Measurements from ENCODE around the gene NPAS1. TPM values are rescaled to one million over a fixed set of nuclear protein-coding genes. Genes with fewer than 3 reads are reported as not detected.

NPAS1 gene
- total and polyA plus RNA-seq, 5 donors from 2014 or later: 0.53 to 1.5 TPM; not detected in 3

GRCh38 chr19:47057328-47057727 lies 37.7 kb downstream of the NPAS1 start:
- H3K4me1 Mint-ChIP-seq: no peaks in the 10 kb centered on the region
- no peaks in the 10 kb centered on the region for H3K36me3 Mint-ChIP-seq
- no peak overlapping the region for H3K4me3 ChIP-seq (ENCODE audit: low read depth, low read length)
- no peaks in the 10 kb centered on the region for H3K9me3 Mint-ChIP-seq
- peaks cover 12% of the 10 kb centered on the region for H3K27me3 Mint-ChIP-seq
- H3K4me1 ChIP-seq (ENCODE audit: control insufficient read depth, insufficient read depth, low read length, poor library complexity, severe bottlenecking): no peaks in the 10 kb centered on the region
- ATAC-seq (ENCODE audit: low read depth in 2 of 2): no peak
- no peaks in the 10 kb centered on the region for H3K9me3 ChIP-seq (ENCODE audit: control insufficient read depth in 2 of 2, low read length in 2 of 2)
- H3K4me3 Mint-ChIP-seq: no peak overlapping the region
- DNase-seq: no peak
- no peaks in the 10 kb centered on the region for H3K27me3 ChIP-seq (ENCODE audit: control insufficient read depth, insufficient read depth, low read length)
- H3K27ac ChIP-seq (ENCODE audit: insufficient read depth, low read length, poor library complexity, severe bottlenecking): no peak overlapping the region
- H3K27ac Mint-ChIP-seq: no peak overlapping the region
- no peaks in the 10 kb centered on the region for H3K36me3 ChIP-seq (ENCODE audit: control insufficient read depth, insufficient read depth, low read length)

GRCh38 chr19:47058621-47059022 lies 39.0 kb downstream of the NPAS1 start:
- no peaks in the 10 kb centered on the region for H3K36me3 ChIP-seq (ENCODE audit: control insufficient read depth, insufficient read depth, low read length)
- no peaks in the 10 kb centered on the region for H3K9me3 ChIP-seq (ENCODE audit: control insufficient read depth in 2 of 2, low read length in 2 of 2)
- H3K27ac ChIP-seq (ENCODE audit: insufficient read depth, low read length, poor library complexity, severe bottlenecking): no peak overlapping the region
- Mint-ChIP-seq H3K9me3 (no peaks in the 10 kb centered on the region), H3K27me3 (peaks cover 10% of the 10 kb centered on the region), H3K27ac (no peak overlapping the region), H3K4me3 (no peak overlapping the region), H3K4me1 (peaks cover 0 to 3% (median 0%) of the 10 kb centered on the region in 4 donors), H3K36me3 (no peaks in the 10 kb centered on the region)
- DNase-seq: no peak
- no peaks in the 10 kb centered on the region for H3K27me3 ChIP-seq (ENCODE audit: control insufficient read depth, insufficient read depth, low read length)
- no peak for ATAC-seq (ENCODE audit: low read depth in 2 of 2)
- H3K4me1 ChIP-seq (ENCODE audit: control insufficient read depth, insufficient read depth, low read length, poor library complexity, severe bottlenecking): no peaks in the 10 kb centered on the region
- H3K4me3 ChIP-seq (ENCODE audit: low read depth, low read length): no peak overlapping the region

GRCh38 chr19:47063874-47064273 lies 44.2 kb downstream of the NPAS1 start:
- Mint-ChIP-seq H3K36me3 (peaks cover 8% of the 10 kb centered on the region), H3K4me3 (no peak overlapping the region), H3K9me3 (peaks cover 0 to 1% (median 0%) of the 10 kb centered on the region in 7 donors), H3K27ac (no peak overlapping the region), H3K27me3 (no peaks in the 10 kb centered on the region), H3K4me1 (peaks cover 0 to 3% (median 0%) of the 10 kb centered on the region in 4 donors)
- Histone ChIP-seq H3K4me1 (ENCODE audit: control insufficient read depth, insufficient read depth, low read length, poor library complexity, severe bottlenecking) (no peaks in the 10 kb centered on the region), H3K9me3 (ENCODE audit: control insufficient read depth in 2 of 2, low read length in 2 of 2) (no peaks in the 10 kb centered on the region), H3K36me3 (ENCODE audit: control insufficient read depth, insufficient read depth, low read length) (peaks cover 35% of the 10 kb centered on the region), H3K4me3 (ENCODE audit: low read depth, low read length) (no peak overlapping the region), H3K27me3 (ENCODE audit: control insufficient read depth, insufficient read depth, low read length) (no peaks in the 10 kb centered on the region), H3K27ac (ENCODE audit: insufficient read depth, low read length, poor library complexity, severe bottlenecking) (no peak overlapping the region)
- ATAC-seq (ENCODE audit: low read depth in 2 of 2): no peak
- no peak for DNase-seq

GRCh38 chr19:47065242-47065641 lies 45.6 kb downstream of the NPAS1 start:
- H3K4me1 ChIP-seq (ENCODE audit: control insufficient read depth, insufficient read depth, low read length, poor library complexity, severe bottlenecking): no peaks in the 10 kb centered on the region
- ATAC-seq (ENCODE audit: low read depth in 2 of 2): no peak
- H3K4me3 Mint-ChIP-seq: no peak overlapping the region
- DNase-seq: no peak
- peaks cover 0 to 3% (median 0%) of the 10 kb centered on the region in 4 donors for H3K4me1 Mint-ChIP-seq
- H3K9me3 ChIP-seq (ENCODE audit: control insufficient read depth in 2 of 2, low read length in 2 of 2): no peaks in the 10 kb centered on the region
- peaks cover 0 to 1% (median 0%) of the 10 kb centered on the region in 7 donors for H3K9me3 Mint-ChIP-seq
- peaks cover 49% of the 10 kb centered on the region for H3K36me3 ChIP-seq (ENCODE audit: control insufficient read depth, insufficient read depth, low read length)
- peaks cover 15% of the 10 kb centered on the region for H3K36me3 Mint-ChIP-seq
- H3K27me3 ChIP-seq (ENCODE audit: control insufficient read depth, insufficient read depth, low read length): no peaks in the 10 kb centered on the region
- no peak overlapping the region for H3K27ac Mint-ChIP-seq
- no peaks in the 10 kb centered on the region for H3K27me3 Mint-ChIP-seq
- H3K27ac ChIP-seq (ENCODE audit: insufficient read depth, low read length, poor library complexity, severe bottlenecking): no peak overlapping the region
- no peak overlapping the region for H3K4me3 ChIP-seq (ENCODE audit: low read depth, low read length)

GRCh38 chr19:47066376-47067214 lies 47.0 kb downstream of the NPAS1 start:
- H3K27me3 ChIP-seq (ENCODE audit: control insufficient read depth, insufficient read depth, low read length): no peaks in the 10 kb centered on the region
- ATAC-seq (ENCODE audit: low read depth in 2 of 2) (peak in 1 of 2 donors; percentile 20), DNase-seq (no peak)
- H3K27ac ChIP-seq (ENCODE audit: insufficient read depth, low read length, poor library complexity, severe bottlenecking): no peak overlapping the region
- peaks cover 0 to 3% (median 0%) of the 10 kb centered on the region in 4 donors for H3K4me1 Mint-ChIP-seq
- peaks cover 28% of the 10 kb centered on the region for H3K36me3 Mint-ChIP-seq
- H3K4me3 Mint-ChIP-seq: no peak overlapping the region
- H3K4me1 ChIP-seq (ENCODE audit: control insufficient read depth, insufficient read depth, low read length, poor library complexity, severe bottlenecking): no peaks in the 10 kb centered on the region
- H3K4me3 ChIP-seq (ENCODE audit: low read depth, low read length): no peak overlapping the region
- peaks cover 0 to 1% (median 0%) of the 10 kb centered on the region in 7 donors for H3K9me3 Mint-ChIP-seq
- no peak overlapping the region for H3K27ac Mint-ChIP-seq
- H3K27me3 Mint-ChIP-seq: no peaks in the 10 kb centered on the region
- peaks cover 62% of the 10 kb centered on the region for H3K36me3 ChIP-seq (ENCODE audit: control insufficient read depth, insufficient read depth, low read length)
- no peaks in the 10 kb centered on the region for H3K9me3 ChIP-seq (ENCODE audit: control insufficient read depth in 2 of 2, low read length in 2 of 2)

- ATAC-seq (ENCODE audit: low read depth in 2 of 2) (no peak), DNase-seq (no peak)
- no peak overlapping the region for H3K4me3 ChIP-seq (ENCODE audit: low read depth, low read length)
Observed at GRCh38 chr19:47067215-47067847, 47.7 kb downstream of the NPAS1 start.

GRCh38 chr19:47068246-47068645 lies 48.6 kb downstream of the NPAS1 start:
- no peaks in the 10 kb centered on the region for H3K4me1 ChIP-seq (ENCODE audit: control insufficient read depth, insufficient read depth, low read length, poor library complexity, severe bottlenecking)
- no peak overlapping the region for H3K4me3 Mint-ChIP-seq
- no peak for DNase-seq
- no peak overlapping the region for H3K4me3 ChIP-seq (ENCODE audit: low read depth, low read length)
- no peaks in the 10 kb centered on the region for H3K27me3 ChIP-seq (ENCODE audit: control insufficient read depth, insufficient read depth, low read length)
- no peak overlapping the region for H3K27ac ChIP-seq (ENCODE audit: insufficient read depth, low read length, poor library complexity, severe bottlenecking)
- H3K9me3 Mint-ChIP-seq: peaks cover 0 to 1% (median 0%) of the 10 kb centered on the region in 7 donors
- no peak overlapping the region for H3K27ac Mint-ChIP-seq
- ATAC-seq (ENCODE audit: low read depth in 2 of 2): no peak
- H3K9me3 ChIP-seq (ENCODE audit: control insufficient read depth in 2 of 2, low read length in 2 of 2): no peaks in the 10 kb centered on the region
- H3K36me3 Mint-ChIP-seq: peaks cover 32% of the 10 kb centered on the region
- no peaks in the 10 kb centered on the region for H3K27me3 Mint-ChIP-seq
- H3K4me1 Mint-ChIP-seq: peaks cover 0 to 3% (median 0%) of the 10 kb centered on the region in 4 donors
- H3K36me3 ChIP-seq (ENCODE audit: control insufficient read depth, insufficient read depth, low read length): peaks cover 72% of the 10 kb centered on the region

More at GRCh38 chr19:47067215-47067847, 47.7 kb downstream of the NPAS1 start:
- Histone ChIP-seq H3K4me1 (ENCODE audit: control insufficient read depth, insufficient read depth, low read length, poor library complexity, severe bottlenecking) (no peaks in the 10 kb centered on the region), H3K9me3 (ENCODE audit: control insufficient read depth in 2 of 2, low read length in 2 of 2) (no peaks in the 10 kb centered on the region), H3K36me3 (ENCODE audit: control insufficient read depth, insufficient read depth, low read length) (peaks cover 69% of the 10 kb centered on the region), H3K27ac (ENCODE audit: insufficient read depth, low read length, poor library complexity, severe bottlenecking) (no peak overlapping the region), H3K27me3 (ENCODE audit: control insufficient read depth, insufficient read depth, low read length) (no peaks in the 10 kb centered on the region)
- peaks cover 28% of the 10 kb centered on the region for H3K36me3 Mint-ChIP-seq
- peaks cover 0 to 3% (median 0%) of the 10 kb centered on the region in 4 donors for H3K4me1 Mint-ChIP-seq
- no peak overlapping the region for H3K4me3 Mint-ChIP-seq
- peaks cover 0 to 1% (median 0%) of the 10 kb centered on the region in 7 donors for H3K9me3 Mint-ChIP-seq
- no peak overlapping the region for H3K27ac Mint-ChIP-seq
- no peaks in the 10 kb centered on the region for H3K27me3 Mint-ChIP-seq

Measured in CD4-positive, CD25-positive, alpha-beta regulatory T cell (primary cell).